NCI-H146 treated with DMSO at 0.1 percent for 48 hours (cell line): ENCODE results near the gene SPNS1.

Source experiments
- DNase-seq: peaks from one replicate; lab custom pipeline; 2025; ENCODE audit not compliant: unreplicated experiment; lab: John Stamatoyannopoulos, UW

Gene SPNS1

GRCh38 chr16:29025735-29026134 lies 51.2 kb downstream of the SPNS1 start:
- no peak for DNase-seq

GRCh38 chr16:29028457-29029167 lies 54.0 kb downstream of the SPNS1 start:
- no peak for DNase-seq

GRCh38 chr16:29029168-29029994 lies 54.8 kb downstream of the SPNS1 start:
- DNase-seq: no peak

GRCh38 chr16:29030086-29030840 lies 55.7 kb downstream of the SPNS1 start:
- no peak for DNase-seq
